Glomerular visceral epithelial cell (primary cell): ENCODE measurements around the gene NLRP9.

Experiments
- DNase-seq: peaks from one replicate; pipeline ENCODE4 v3.0.0-alpha.2; 2016; ENCODE audit errors: extremely low spot score

Gene NLRP9

GRCh38 chr19:55674459-55674840, 63.8 kb downstream of the NLRP9 start:
- no peak for DNase-seq

- no peak for DNase-seq
Observed at GRCh38 chr19:55673889-55674288, 64.3 kb downstream of the NLRP9 start.

- no peak for DNase-seq
Observed at GRCh38 chr19:55673465-55673864, 64.7 kb downstream of the NLRP9 start.

- no peak for DNase-seq
Observed at GRCh38 chr19:55672418-55672817, 65.8 kb downstream of the NLRP9 start.

GRCh38 chr19:55671054-55671378, 67.2 kb downstream of the NLRP9 start:
- DNase-seq: no peak

- DNase-seq: no peak
Observed at GRCh38 chr19:55670280-55671053, 67.7 kb downstream of the NLRP9 start.

- DNase-seq: no peak
Observed at GRCh38 chr19:55669418-55670279, 68.6 kb downstream of the NLRP9 start.

- DNase-seq: no peak
Observed at GRCh38 chr19:55668603-55669348, 69.4 kb downstream of the NLRP9 start.

GRCh38 chr19:55667958-55668357, 70.2 kb downstream of the NLRP9 start:
- DNase-seq: no peak

- DNase-seq: no peak
Observed at GRCh38 chr19:55667511-55667910, 70.7 kb downstream of the NLRP9 start.

- no peak for DNase-seq
Observed at GRCh38 chr19:55667006-55667381, 71.2 kb downstream of the NLRP9 start.

GRCh38 chr19:55666343-55667005, 71.7 kb downstream of the NLRP9 start:
- DNase-seq: no peak

GRCh38 chr19:55663846-55664536, 74.2 kb downstream of the NLRP9 start:
- no peak for DNase-seq

- DNase-seq: no peak
Observed at GRCh38 chr19:55661826-55662225, 76.4 kb downstream of the NLRP9 start.

- DNase-seq: no peak
Observed at GRCh38 chr19:55660991-55661390, 77.2 kb downstream of the NLRP9 start.

GRCh38 chr19:55660404-55660803, 77.8 kb downstream of the NLRP9 start:
- DNase-seq: no peak

- DNase-seq: no peak
Observed at GRCh38 chr19:55659822-55660221, 78.4 kb downstream of the NLRP9 start.

GRCh38 chr19:55658846-55659459, 79.2 kb downstream of the NLRP9 start:
- DNase-seq: no peak
